ENCODE measurements around the gene ABLIM1.
A peak's percentile ranks its signal among the peaks of the same experiment; 100 is the strongest.

Gene ABLIM1

GRCh38 chr10:114532226-114532625 lies 125.8 kb downstream of the ABLIM1 start:
- TF ChIP-seq CTCF (IDR thresholded peaks at IDR 0.05) = no peak
- Histone ChIP-seq H3K27ac (no peak overlapping the region), H3K4me3 (no peak overlapping the region)
- no peak for DNase-seq (ENCODE audit: low spot score)

- peak overlapping the region; percentile 63 for H3K4me3 ChIP-seq
- DNase-seq (ENCODE audit: low spot score) = peak; percentile 88
- H3K27ac ChIP-seq = peak overlapping the region; percentile 70 to 78
- TF ChIP-seq CTCF (IDR thresholded peaks at IDR 0.05) = no peak
These were observed 131.4 kb downstream of the ABLIM1 start for GRCh38 chr10:114526504-114527238.

- no peak for DNase-seq (ENCODE audit: low spot score)
- peak overlapping the region; percentile 70 to 78 for H3K27ac ChIP-seq
- H3K4me3 ChIP-seq = peak overlapping the region; percentile 63
- TF ChIP-seq CTCF (IDR thresholded peaks at IDR 0.05) = no peak
These were observed 132.0 kb downstream of the ABLIM1 start for GRCh38 chr10:114526126-114526503.

GRCh38 chr10:114525368-114525949 lies 132.6 kb downstream of the ABLIM1 start:
- peak overlapping the region; percentile 63 for H3K4me3 ChIP-seq
- no peak for TF ChIP-seq CTCF (IDR thresholded peaks at IDR 0.05)
- no peak for DNase-seq (ENCODE audit: low spot score)

GRCh38 chr10:114523876-114524275 lies 134.2 kb downstream of the ABLIM1 start:
- Histone ChIP-seq H3K27ac (no peak overlapping the region), H3K4me3 (peak overlapping the region; percentile 2)
- DNase-seq (ENCODE audit: low spot score) = no peak
- no peak for TF ChIP-seq CTCF (IDR thresholded peaks at IDR 0.05)

More at GRCh38 chr10:114525368-114525949, 132.6 kb downstream of the ABLIM1 start:
- H3K27ac ChIP-seq = peak overlapping the region; percentile 70 to 78

GRCh38 chr10:114521255-114521654 lies 136.8 kb downstream of the ABLIM1 start:
- H3K27ac ChIP-seq = no peak overlapping the region
- DNase-seq (ENCODE audit: low spot score) = no peak
- no peak overlapping the region for H3K4me3 ChIP-seq
- TF ChIP-seq CTCF (IDR thresholded peaks at IDR 0.05) = no peak

- no peak for DNase-seq (ENCODE audit: low spot score)
- no peak overlapping the region for H3K4me3 ChIP-seq
- H3K27ac ChIP-seq = peak overlapping the region; percentile 25 to 64
- no peak for TF ChIP-seq CTCF (IDR thresholded peaks at IDR 0.05)
These were observed 137.6 kb downstream of the ABLIM1 start for GRCh38 chr10:114520453-114520852.

Data from coronary artery (tissue), 2 donors.